Stimulated activated CD4-positive, alpha-beta T cell treated with anti-CD3 and anti-CD28 coated beads, Interleukin-1b, Interleukin-23, amount 100 ng/mL, for 1 hour (primary cell): ENCODE results near the gene SEC14L5.

Source experiments
- DNase-seq, 2 donors: peaks; one replicate each; pipeline ENCODE4 v3.0.0-alpha.2; 2020; ENCODE audit warnings: low read depth in 2 of 2

The SEC14L5 gene

DNA sequence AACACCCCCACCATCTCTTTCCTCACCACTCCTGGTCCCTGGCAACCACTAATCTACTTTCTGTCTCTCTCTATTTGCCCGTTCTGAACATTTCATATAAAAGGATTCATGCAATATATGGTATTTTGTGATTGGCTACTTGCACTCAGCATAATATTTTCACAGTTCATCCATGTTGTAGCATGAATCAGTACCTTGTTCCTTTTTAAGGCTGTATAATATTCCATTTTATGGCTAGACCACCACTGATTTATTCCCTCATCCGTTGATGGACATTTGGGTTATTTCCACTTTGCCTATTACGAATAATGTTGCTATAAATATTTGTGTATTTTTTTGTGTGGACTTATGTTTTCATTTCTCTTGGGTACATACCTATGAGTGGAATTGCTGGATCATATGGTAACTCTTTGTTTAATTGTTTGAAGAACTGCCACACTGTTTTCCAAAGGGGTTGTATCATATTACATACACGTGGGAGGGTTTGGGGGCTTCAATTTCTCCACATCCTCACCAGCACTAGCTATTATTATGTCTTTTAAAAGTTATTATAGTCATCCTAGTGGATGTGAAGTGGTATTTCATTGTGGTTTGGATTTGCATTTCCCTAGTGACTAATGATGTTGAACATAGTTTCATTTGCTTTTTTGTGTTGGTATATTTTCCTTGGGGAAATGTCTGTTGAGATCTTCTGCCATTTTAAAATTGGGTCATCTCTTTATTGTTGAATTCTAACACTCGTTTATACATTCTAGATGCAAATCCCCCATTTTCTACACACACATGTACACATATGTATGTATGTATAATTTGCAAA, 26.3 kb downstream of the SEC14L5 start:
- no peak for DNase-seq

DNA sequence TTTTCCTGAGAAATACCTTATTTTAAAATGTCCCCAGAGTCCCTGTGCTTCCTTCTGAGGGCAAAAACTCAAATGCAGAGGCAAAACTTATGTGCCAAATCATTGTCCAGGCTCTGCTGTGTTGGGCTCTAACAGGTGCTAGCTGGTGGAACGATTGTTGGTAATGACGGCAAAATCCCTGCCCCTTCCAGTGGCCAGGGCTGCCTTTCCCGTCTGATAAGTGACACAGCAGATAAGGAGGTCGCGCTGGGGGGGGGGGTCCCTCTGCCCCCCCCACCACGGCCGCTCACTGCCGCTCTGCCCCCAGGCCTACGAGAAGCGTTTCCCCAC, 29.1 kb downstream of the SEC14L5 start:
- no peak for DNase-seq

DNA sequence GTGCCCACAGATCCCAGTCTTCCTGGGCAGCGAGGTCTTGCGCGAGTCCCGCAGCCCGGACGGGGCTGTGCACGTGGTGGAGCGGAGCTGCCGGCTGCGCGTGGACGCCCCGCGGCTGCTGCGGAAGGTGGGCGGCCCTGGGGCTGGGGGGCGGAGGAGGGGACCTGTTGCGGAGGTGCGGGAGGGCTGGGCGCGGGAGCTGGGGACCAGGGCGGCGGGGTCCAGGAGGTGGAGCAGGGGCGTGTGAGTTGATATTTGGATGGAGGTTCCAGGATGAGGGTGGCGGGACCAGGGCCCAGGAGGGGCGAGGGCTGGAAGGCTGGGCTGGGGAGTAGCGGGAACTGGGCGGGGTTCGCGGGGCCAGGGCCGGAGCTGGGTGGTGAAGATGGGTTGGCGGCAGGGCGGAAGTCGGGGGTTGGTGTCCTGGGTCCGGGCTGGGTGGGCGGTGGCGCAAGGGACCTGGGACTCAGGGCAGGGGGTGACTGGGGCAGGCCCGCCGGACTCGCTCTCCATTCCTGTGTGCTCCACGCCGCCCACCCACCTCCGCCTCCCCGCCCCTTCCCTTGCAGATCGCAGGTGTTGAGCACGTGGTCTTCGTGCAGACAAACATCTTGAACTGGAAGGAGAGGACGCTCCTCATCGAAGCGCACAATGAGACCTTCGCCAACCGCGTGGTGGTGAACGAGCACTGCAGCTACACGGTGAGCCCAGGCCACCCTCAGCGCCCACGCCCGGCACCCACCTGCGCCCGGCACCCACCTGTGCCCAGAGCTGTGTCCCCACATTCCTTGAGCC, 29.6 kb downstream of the SEC14L5 start:
- DNase-seq, result no peak

DNA sequence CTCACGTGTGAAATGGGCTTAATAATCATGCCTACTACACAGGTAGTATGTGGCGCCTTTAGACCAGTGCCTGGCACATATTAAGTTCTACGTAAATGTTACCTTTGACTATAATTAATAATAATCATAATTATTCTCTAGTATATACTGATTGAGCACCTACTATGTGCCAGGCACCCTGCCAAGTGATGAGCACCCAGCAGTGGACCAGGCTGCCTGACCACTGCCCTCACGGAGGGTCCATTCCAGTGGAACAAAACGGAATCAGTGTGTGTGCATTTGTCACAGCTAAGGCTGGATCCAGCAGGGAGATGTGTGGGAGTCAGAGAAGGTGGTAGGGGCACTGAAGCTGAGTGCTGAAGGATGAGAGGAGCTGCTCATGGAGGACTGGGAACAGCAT, 30.5 kb downstream of the SEC14L5 start:
- DNase-seq, result no peak

DNA sequence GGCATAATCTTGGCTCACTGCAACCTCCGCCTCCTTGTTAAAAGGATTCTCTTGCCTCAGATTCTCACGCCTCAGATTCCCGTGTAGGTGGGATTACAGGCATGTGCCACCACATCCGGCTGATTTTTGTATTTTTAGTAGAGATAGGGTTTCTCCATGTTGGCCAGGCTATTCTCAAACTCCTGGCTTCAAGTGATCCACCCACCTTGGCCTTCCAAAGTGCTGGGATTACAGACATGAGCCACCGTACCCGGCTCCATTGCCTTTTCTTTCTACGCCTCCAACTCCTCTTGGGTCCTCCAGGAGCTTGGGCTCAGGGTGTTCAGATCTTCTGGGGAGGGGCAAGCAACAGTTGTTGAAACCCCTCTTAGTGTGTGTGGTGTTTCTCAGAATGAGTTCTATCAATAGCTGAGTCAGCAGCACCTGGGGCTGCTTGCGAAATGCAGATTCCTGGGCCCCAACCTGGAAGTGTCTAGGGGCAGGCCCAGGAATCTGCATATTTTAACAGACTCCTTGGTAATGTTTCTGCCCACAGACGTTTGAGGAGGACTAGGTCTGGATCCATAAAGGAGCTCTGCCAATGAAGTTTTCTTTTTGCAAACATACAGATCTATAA, 31.4 kb downstream of the SEC14L5 start:
- DNase-seq, result no peak

DNA sequence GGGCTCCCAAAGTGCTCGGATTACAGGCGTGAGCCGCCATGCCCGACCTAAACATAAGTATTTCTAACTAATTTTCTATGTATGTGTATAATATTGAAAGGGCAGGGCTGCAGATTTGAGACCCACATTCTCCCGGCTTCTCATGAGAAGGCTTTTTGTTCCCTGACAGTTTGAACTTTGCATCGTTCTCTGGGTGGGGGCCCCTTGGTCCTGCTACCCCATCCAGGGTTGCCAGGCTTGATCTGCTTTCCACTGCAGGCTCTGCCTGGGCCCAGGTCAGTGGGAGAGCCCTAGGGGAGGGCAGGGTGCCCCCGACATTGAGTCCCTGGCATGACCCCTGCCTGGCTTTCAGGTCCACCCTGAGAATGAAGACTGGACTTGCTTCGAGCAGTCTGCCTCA, 32.3 kb downstream of the SEC14L5 start:
- no peak for DNase-seq

DNA sequence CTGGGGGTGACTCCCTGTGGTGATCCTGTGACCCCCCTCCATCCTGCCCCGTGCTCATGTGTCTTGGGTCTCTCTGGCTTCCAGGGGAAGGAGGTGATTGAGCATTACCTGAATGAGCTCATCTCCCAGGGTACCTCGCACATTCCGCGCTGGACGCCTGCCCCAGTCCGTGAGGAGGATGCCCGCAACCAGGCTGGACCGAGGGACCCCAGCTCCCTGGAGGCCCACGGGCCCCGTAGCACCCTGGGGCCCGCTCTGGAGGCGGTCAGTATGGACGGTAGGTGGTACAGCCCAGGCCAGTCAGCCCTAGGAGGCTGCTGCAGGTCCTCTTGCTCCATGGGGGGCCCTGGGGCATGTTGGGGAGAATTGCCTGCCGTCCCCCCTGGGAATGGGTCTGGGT, 33.6 kb downstream of the SEC14L5 start:
- no peak for DNase-seq

DNA sequence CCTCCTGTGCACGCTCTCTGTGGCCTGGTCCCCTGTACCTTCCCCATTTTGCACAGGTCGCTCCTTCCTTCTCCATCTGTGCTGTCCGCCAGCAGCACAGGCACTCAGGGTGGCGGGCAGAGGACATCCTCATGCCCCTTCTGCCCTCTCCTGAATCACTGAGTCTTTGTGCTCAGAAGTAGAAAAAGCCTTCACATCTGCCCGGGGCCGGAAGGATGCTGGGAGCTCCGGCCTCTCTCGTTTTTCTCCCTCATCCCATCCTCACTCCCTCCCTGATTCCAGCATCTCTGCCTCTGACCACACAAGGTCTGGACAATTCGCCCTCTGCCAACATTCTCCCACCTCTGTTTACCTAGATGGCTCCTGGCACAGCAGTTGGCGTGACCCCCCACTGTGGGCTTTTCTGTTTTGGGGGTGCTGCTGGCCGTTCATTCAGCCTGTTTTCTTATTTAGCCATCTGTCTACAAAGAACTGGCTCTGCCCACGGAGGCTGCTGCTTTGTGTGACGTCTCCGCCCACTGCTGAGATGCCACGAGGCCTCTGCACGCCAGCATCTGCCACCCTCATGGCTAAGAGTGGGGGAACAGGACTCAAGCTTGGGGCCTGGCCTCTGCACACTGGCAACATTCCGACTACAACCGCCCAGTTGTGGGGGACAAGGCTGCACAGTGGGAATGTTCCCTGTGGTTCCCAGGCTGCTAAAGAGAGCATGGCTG, 36.7 kb downstream of the SEC14L5 start:
- no peak for DNase-seq

DNA sequence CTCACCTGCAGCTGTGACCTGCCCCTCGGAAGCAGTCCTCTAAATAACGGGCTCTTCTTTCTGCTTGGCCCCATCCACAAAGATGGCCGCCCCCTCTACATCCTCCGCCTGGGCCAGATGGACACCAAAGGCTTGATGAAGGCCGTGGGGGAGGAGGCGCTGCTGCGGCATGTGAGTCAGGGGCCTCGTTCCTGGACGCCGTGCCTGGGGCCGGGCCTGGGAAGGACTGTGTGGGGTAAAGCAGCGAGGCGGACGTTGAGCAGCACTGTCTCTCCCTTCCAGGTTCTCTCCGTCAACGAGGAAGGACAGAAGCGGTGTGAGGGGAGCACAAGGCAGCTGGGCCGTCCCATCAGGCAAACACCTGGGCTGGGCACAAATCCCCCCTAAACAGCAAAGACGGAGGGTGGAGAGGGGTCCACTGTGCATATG, 42.5 kb downstream of the SEC14L5 start:
- DNase-seq, result no peak

DNA sequence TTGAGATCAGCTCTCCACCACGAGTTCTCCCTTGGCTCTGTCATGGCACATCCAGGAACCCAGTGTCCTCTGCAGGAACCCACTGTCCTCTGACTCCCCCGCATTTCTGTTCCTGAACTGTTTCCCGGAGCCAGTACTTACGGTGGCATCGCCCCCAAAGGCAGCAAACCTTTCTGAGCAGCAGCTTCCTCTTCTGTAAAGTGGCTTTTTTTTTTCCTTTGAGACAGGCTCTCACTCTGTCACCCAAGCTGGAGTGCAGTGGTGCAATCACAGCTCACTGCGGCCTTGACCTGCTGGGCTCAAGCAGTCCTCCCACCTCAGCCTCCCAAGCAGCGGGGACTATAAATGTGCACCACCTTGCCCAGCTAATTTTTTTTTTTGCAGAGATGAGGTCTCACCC, 43.4 kb downstream of the SEC14L5 start:
- DNase-seq, result no peak

DNA sequence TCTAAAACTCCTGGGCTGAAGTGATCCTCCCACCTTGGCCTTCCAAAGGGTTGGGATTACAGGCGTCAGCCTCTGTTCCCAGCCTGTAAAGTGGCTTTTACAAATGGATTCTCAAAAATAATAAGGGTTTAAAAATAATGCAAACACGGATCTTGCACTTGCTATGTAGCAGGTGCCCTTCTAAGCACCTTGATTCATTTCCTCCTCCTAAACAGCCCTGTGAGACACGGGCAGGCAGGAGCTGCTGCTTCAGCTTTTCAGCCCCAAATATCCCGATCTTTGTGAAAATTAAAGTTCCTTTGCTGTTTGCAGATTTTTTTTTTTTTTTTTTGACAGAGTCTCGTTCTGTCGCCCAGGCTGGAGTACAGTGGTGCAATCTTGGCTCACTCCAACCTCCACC, 43.9 kb downstream of the SEC14L5 start:
- DNase-seq, result no peak

DNA sequence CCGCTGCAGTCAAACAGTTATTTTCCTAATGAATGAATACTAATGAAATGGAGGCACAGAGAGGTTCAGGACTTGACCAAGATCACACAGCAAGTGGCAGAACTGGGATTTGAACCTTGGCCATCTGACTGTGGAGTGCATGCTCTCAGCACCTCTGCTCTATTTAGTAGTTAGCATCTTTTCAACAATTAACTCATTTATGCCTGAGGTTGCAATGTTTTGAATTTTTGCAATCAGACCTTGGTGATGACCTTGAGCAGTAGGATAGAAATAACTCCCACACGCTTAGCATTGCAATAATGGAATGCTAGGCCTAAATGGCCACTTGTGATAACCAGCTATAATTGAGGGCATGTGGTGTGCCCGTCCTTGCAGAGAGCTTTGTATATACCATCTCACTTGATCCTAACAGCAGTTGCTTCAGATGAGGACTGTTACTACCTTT, 44.6 kb downstream of the SEC14L5 start:
- DNase-seq, result no peak

DNA sequence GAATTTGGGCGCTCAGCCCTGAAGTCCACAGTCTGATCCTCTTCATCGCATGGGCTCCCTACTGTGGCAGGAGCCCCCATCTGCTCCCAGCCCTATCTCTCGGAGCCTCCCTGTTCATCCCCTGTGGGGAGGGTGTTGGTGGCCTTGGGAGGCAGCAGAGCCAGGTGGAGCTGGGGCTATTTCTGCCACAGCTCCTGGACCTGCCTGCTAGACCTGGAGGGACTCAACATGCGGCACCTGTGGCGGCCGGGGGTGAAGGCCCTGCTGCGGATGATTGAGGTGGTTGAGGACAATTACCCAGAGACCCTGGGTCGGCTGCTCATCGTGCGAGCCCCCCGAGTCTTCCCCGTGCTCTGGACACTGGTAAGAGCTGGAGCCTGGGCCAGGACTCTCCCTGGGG, 45.1 kb downstream of the SEC14L5 start:
- no peak for DNase-seq

DNA sequence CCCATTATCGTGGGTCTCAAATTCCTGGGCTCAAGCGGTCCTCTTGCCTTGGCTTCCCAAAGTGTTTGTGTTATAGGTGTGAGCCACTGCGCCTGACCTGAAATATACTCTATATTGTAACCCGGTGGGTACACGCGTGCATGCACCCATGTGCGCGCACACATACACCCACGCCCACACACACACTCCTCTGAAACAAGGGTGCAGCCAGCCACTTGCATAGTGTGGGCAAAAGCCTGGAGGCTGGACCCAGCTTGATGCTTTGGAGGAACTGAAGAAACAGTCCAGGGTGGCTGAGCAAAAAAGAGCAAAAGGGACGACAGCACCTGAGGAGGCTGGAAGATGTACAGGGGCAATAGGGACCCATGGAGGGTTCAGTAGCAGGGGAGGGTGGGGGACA, 45.7 kb downstream of the SEC14L5 start:
- no peak for DNase-seq

DNA sequence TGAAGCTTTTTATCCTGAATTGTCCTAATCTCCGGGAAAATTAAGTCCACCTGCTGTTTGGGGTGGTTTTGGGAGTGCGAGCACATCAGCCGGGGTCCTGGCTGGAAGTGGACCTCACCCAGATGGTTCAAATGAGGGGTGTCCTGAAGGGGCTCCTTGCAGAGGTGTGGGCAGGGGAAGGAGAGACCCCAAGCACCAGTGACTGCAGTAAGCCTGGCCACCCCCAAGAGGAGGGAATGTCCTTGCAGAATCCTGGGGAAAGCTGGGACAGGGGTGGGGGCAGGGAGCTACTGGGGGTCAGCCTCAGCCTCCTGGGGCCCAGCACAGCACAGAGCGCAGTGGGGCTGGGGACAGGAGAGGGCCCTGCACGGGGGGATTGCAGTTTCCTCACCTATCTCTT, 46.2 kb downstream of the SEC14L5 start:
- DNase-seq, result no peak

DNA sequence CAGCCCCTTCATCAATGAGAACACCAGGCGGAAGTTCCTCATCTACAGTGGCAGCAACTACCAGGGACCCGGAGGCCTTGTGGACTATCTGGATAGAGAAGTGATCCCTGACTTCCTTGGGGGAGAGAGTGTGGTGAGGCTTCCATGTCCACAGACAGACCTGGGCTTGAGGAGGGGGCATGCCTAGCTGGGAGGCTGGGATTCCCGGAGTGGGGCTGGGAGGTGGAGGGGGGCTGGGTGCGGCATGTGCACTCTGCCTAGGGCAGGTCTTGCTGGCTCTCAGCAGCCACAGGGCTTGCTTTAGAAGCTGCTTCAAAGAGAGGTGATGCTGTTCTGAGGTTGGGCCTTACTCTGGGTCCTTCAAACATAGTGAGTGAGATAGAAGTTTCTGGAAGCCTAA, 47.8 kb downstream of the SEC14L5 start:
- no peak for DNase-seq

DNA sequence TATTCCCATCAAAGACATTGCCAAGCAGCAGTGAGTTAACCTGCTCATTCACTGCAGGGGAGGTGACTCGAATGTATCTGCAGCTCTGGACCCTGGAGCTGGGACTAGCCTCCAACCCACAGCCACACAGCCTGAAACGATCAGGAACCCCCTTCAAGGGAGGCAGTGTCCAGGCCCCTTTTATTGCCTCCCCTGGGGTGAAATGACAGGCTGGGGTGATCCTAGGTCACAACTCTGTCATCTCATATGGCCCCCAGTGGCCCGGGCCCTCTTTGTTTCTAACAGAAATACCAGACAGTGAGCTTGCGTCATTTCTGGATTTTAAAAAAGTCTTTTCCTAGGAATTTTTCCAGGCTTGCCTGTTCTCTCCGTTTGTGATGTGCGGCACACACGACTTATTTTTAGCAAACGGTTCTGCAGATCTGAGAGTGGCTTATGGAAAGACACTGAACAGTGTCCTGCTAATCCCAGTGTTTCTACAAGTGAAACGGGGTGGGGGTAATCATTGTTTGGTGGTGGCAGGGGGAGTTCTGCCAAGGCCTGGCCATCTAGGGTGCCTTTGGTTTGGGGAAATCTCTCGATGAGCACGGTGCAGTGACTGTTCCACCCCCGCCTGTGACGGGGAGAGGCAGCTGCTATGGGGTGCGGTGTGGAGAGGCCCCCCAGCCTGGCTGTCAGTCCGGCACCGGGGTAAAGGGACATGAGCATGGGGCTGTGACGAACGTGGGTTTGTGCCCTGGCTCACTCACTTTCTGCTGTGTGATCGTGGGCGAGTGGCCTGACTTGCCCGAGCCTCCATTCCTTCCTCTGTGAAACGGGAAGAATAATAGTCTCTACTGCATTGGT, 48.4 kb downstream of the SEC14L5 start:
- DNase-seq, result no peak

DNA sequence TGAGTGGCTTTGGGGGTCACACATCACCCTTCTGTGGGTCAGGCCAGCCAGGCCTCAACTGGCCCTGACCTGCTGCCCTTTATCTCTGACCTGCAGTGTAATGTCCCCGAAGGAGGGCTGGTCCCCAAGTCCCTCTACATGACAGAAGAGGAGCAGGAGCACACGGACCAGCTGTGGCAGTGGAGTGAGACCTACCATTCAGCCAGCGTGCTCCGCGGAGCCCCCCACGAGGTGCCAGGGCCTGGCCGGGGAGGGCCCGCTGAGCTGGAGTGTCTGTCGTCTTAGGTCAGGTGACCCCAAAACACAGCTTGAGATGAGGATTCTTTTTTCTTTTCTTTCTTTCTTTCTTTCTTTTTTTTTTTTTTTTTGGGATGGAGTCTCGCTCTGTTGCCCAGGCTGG, 49.1 kb downstream of the SEC14L5 start:
- no peak for DNase-seq

DNA sequence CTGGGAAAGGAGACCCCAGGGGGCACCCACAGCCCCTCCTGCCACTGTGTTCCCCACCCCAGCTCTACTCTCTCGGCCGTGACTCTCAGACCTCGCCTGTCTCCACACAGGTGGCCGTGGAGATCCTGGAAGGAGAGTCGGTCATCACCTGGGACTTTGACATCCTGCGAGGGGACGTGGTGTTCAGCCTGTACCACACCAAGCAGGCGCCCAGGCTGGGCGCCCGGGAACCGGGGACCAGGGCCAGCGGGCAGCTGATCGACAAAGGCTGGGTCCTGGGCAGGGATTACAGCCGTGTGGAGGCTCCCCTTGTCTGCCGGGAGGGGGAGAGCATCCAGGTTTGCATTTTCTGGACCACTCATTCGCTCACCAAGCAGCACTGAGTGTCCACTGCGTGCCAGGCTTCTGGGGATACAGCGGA, 50.2 kb downstream of the SEC14L5 start:
- DNase-seq, result no peak

DNA sequence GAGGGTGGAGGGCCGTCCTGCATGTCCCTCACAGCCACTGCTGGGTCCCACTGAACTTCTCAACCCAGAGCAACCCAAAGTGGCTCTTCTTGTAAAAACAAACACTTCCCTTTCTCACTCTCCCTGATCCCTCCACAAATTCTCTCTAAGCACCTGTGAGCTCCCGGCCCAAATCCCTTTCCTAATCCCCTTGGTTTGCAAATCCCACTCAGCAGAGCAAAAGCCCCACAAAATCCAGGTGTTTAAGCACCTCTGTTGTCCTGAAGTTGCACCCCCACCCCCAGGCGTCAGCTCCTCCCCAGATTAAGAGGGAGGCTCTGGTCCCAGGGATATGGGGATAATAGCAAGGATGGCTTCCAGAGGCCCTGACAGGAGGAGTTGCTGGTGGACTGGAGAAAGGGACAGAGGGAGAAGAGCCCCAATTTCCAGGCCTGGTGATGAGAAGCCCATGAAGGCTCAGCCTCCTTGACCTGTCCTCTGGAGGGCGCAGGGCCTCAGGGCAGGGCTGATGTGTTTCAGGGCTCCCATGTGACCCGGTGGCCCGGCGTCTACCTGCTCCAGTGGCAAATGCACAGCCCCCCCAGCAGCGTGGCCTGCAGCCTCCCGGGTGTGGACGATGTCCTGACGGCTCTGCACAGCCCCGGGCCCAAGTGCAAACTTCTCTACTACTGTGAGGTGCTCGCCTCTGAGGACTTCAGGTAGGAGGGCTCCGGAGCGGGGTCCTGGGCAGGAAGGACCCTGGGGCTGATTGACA, 52.6 kb downstream of the SEC14L5 start:
- no peak for DNase-seq

DNA sequence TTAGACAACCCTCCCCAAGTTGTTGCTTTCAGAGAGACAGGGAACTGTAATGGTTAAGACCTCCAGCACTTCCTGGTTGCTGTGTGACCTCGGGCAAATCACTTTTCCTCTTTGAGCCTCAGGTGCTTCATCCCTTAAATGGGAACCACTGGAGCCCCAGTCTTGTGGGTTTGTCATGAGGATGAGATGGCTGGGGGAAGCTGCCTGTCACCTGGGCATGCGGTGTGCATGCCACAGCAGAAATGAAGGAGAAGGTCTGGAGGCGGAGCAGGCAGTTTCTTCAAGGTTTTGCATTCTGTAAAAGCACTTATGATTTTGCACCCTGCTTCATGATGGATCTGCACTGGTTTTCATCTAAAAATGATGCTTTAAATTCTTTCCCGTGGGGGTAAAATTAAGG, 53.5 kb downstream of the SEC14L5 start:
- no peak for DNase-seq
